ENCODE measurements around the gene S100A14. TPM values are rescaled to one million over a fixed set of nuclear protein-coding genes. Genes with fewer than 3 reads are reported as not detected.
A peak's percentile ranks its signal among the peaks of the same experiment; 100 is the strongest.

The S100A14 gene
- total and polyA plus RNA-seq, 7 donors, result 0.22 to 0.48 (median 0.38) TPM; not detected in 3

GRCh38 chr1:153648000-153648643 lies 32.0 kb upstream of the S100A14 start:
- Histone ChIP-seq H3K4me1 (peaks cover 42% of the 10 kb centered on the region), H3K4me3 (no peak overlapping the region), H3K27ac (peak overlapping the region; percentile 43), H3K36me3 (ENCODE audit: insufficient read depth in 1 of 2, low read depth in 1 of 2) (peaks cover 13 to 37% of the 10 kb centered on the region in 2 donors), H3K27me3 (ENCODE audit: insufficient read depth in 3 of 3, low read length in 2 of 3) (no peaks in the 10 kb centered on the region), H3K9me3 (no peaks in the 10 kb centered on the region)
- ATAC-seq (peak in 3 of 4 donors; percentile 7 to 14 (median 11)), DNase-seq (no peak)
- TF ChIP-seq CTCF (IDR thresholded peaks at IDR 0.05), result no peak
- WGBS, 3 donors, result 75 to 79% (median 78%) methylated on average over 10 of the region's 10 CpGs
- intact Hi-C loops (cut with DNase I), result no loop called here

- ATAC-seq, result peak in 3 of 4 donors; percentile 22 to 32 (median 31)
- Histone ChIP-seq H3K27ac (peak overlapping the region; percentile 43), H3K4me1 (peaks cover 50% of the 10 kb centered on the region), H3K4me3 (no peak overlapping the region), H3K36me3 (ENCODE audit: insufficient read depth in 1 of 2, low read depth in 1 of 2) (peaks cover 13 to 45% of the 10 kb centered on the region in 2 donors), H3K9me3 (no peaks in the 10 kb centered on the region), H3K27me3 (ENCODE audit: insufficient read depth in 3 of 3, low read length in 2 of 3) (no peaks in the 10 kb centered on the region)
- WGBS, 3 donors, result 23 to 66% (median 43%) methylated on average over 2 of the region's 2 CpGs
- intact Hi-C loops (cut with DNase I), result no loop called here
- TF ChIP-seq CTCF (IDR thresholded peaks at IDR 0.05), result no peak
- DNase-seq, result no peak
Measured at GRCh38 chr1:153647346-153647714, 31.2 kb upstream of the S100A14 start.

- intact Hi-C loops (cut with DNase I), result no loop called here
- 68 to 84% (median 74%) methylated on average over 5 of the region's 5 CpGs for WGBS, 3 donors
Measured at GRCh38 chr1:153646672-153647345, 30.7 kb upstream of the S100A14 start.

GRCh38 chr1:153643816-153644215 lies 27.7 kb upstream of the S100A14 start:
- H3K36me3 ChIP-seq (ENCODE audit: insufficient read depth in 1 of 2, low read depth in 1 of 2), result peaks cover 26 to 80% of the 10 kb centered on the region in 2 donors
- H3K4me1 ChIP-seq, result peaks cover 68% of the 10 kb centered on the region
- peak overlapping the region; percentile 100 for H3K27ac ChIP-seq
- ATAC-seq (no peak), DNase-seq (no peak)
- no peak overlapping the region for H3K4me3 ChIP-seq
- TF ChIP-seq CTCF (IDR thresholded peaks at IDR 0.05), result no peak
- no peaks in the 10 kb centered on the region for H3K9me3 ChIP-seq
- intact Hi-C loops (cut with DNase I), result no loop called here
- H3K27me3 ChIP-seq (ENCODE audit: insufficient read depth in 3 of 3, low read length in 2 of 3), result no peaks in the 10 kb centered on the region

More at GRCh38 chr1:153646672-153647345, 30.7 kb upstream of the S100A14 start:
- Histone ChIP-seq H3K27me3 (ENCODE audit: insufficient read depth in 3 of 3, low read length in 2 of 3) (no peaks in the 10 kb centered on the region), H3K36me3 (ENCODE audit: insufficient read depth in 1 of 2, low read depth in 1 of 2) (peaks cover 17 to 50% of the 10 kb centered on the region in 2 donors), H3K4me1 (peaks cover 55% of the 10 kb centered on the region), H3K9me3 (no peaks in the 10 kb centered on the region), H3K27ac (peak overlapping the region; percentile 43), H3K4me3 (no peak overlapping the region)
- ATAC-seq (peak in 1 of 4 donors; percentile 0), DNase-seq (no peak)
- TF ChIP-seq CTCF (IDR thresholded peaks at IDR 0.05), result no peak
